Measurements from ENCODE around the gene UGT2B10.

DNA sequence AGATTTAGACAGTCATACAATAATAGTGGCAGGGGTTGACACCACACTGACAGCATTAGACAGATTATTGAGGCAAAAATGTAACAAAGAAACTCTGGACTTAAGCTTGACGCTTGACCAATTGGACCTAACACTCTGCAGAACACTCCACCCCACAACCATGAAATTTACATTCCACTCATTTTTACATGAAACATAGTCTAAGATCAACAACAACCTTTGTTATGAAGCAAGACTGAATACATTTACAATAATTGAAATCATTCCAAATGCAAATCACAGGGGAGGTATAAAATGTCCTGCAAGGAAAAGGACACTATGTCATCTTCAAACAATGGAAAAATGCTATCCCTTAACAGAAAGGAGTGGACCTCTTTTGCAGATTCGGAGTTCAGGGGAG lies 4.9 kb upstream of the UGT2B10 start:
- TF ChIP-seq, protein P1, sequence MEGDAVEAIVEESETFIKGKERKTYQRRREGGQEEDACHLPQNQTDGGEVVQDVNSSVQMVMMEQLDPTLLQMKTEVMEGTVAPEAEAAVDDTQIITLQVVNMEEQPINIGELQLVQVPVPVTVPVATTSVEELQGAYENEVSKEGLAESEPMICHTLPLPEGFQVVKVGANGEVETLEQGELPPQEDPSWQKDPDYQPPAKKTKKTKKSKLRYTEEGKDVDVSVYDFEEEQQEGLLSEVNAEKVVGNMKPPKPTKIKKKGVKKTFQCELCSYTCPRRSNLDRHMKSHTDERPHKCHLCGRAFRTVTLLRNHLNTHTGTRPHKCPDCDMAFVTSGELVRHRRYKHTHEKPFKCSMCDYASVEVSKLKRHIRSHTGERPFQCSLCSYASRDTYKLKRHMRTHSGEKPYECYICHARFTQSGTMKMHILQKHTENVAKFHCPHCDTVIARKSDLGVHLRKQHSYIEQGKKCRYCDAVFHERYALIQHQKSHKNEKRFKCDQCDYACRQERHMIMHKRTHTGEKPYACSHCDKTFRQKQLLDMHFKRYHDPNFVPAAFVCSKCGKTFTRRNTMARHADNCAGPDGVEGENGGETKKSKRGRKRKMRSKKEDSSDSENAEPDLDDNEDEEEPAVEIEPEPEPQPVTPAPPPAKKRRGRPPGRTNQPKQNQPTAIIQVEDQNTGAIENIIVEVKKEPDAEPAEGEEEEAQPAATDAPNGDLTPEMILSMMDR (conservative IDR thresholded peaks at IDR 0.05; ENCODE audit: low read depth, low read length): no peak
- TF ChIP-seq EZH2 (IDR thresholded peaks at IDR 0.05; ENCODE audit: borderline replicate concordance, low read depth, low read length, poor library complexity, severe bottlenecking): no peak
